AG09309 (cell line): ENCODE results near the gene MEGF11.

ENCODE experiments used
- DNase-seq: peaks from one replicate; pipeline ENCODE4 v3.0.0-alpha.2; 2010; ENCODE audit warnings: low read depth
- H3K4me3 ChIP-seq: 2 replicates; pipeline ENCODE4 v1.5.1; 2011; ENCODE audit warnings: mild to moderate bottlenecking, low read depth, low read length, moderate library complexity; ENCODE audit not compliant: control insufficient read depth
- TF ChIP-seq, protein P1 (sequence below): IDR thresholded peaks from 2 replicates; pipeline ENCODE4 v1.5.1; 2011; ENCODE audit warnings: mild to moderate bottlenecking, low read depth, low read length, inconsistent platforms; ENCODE audit not compliant: insufficient read depth, control insufficient read depth; ENCODE audit errors: missing control alignments

The MEGF11 gene

DNA sequence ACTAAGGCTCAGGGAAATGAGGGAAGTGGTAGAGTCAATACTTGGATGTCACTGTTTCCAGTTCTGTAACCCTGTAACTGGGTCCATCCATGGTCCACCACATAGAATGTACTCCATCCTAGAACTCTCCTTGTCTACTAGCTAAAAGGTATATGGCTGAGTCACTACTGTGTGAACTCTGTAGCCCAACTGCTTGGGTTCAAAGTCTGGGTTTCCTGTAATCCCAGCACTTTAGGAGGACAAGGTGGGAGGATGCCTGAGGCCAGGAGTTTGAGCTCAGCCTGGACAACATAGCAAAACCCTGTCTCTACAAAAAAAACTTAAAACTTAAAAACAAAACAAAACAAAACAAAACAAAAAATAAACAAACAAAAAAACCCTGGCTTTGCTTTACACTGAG is 34.5 kb upstream of the MEGF11 start:
- no peak for DNase-seq

GRCh38 chr15:66287461-66288057 is 34.0 kb upstream of the MEGF11 start:
- TF ChIP-seq, protein P1, sequence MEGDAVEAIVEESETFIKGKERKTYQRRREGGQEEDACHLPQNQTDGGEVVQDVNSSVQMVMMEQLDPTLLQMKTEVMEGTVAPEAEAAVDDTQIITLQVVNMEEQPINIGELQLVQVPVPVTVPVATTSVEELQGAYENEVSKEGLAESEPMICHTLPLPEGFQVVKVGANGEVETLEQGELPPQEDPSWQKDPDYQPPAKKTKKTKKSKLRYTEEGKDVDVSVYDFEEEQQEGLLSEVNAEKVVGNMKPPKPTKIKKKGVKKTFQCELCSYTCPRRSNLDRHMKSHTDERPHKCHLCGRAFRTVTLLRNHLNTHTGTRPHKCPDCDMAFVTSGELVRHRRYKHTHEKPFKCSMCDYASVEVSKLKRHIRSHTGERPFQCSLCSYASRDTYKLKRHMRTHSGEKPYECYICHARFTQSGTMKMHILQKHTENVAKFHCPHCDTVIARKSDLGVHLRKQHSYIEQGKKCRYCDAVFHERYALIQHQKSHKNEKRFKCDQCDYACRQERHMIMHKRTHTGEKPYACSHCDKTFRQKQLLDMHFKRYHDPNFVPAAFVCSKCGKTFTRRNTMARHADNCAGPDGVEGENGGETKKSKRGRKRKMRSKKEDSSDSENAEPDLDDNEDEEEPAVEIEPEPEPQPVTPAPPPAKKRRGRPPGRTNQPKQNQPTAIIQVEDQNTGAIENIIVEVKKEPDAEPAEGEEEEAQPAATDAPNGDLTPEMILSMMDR = peak; percentile 52
- no peak for DNase-seq
- no peak overlapping the region for H3K4me3 ChIP-seq

More for the DNA sequence above, 34.5 kb upstream of the MEGF11 start:
- TF ChIP-seq, protein P1 = no peak
- no peak overlapping the region for H3K4me3 ChIP-seq

DNA sequence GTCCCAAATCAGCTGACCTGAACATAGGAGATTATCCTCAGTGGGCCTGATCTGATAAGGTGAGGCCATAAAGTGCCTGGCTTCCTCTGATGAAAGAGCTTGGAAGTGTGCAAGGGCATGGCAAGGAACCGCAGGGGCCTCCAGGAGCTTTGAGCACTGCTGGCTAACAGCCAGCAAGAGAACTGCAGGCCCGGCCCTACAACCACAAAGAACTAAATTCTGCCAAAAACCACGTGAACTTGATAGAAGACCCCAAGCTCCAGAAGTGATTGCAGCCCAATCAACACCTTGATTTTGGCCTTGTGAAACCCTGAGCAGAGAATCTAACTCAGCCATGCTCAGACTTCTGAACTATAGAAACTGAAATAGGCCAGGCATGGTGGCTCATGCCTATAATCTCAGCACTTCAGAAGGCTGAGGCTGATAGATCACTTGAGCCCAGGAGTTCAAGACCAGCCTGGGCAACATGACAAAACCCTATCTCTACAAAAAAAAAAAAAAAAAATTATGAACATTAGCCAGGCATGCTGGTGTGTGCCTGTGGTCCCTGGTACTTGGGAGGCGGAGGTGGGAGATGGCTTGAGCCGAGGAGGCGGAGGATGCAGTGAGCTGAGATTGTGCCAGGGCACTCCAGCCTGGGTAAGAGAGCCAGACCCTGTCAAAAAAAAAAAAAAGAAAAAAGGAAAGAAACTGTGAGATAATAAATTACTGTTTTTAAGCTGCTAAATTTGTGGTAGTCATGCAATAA is 32.2 kb upstream of the MEGF11 start:
- TF ChIP-seq, protein P1 = no peak
- no peak for DNase-seq
- no peak overlapping the region for H3K4me3 ChIP-seq

GRCh38 chr15:66284271-66284670 is 30.7 kb upstream of the MEGF11 start:
- H3K4me3 ChIP-seq = no peak overlapping the region
- TF ChIP-seq, protein P1 = no peak
- no peak for DNase-seq

GRCh38 chr15:66278671-66279070 is 25.1 kb upstream of the MEGF11 start:
- TF ChIP-seq, protein P1 = no peak
- H3K4me3 ChIP-seq = no peak overlapping the region
- no peak for DNase-seq

- DNase-seq = no peak
- TF ChIP-seq, protein P1 = no peak
- no peak overlapping the region for H3K4me3 ChIP-seq
Measured at GRCh38 chr15:66278056-66278455, 24.5 kb upstream of the MEGF11 start.
